GM19239 (cell line): ENCODE data around the gene FBXL19.
"Not testable (repeated sequence)": the region's sequence is repeated elsewhere in the genome, so short reads cannot be mapped to it uniquely, and the experiment has no call there.

Experiments used
- DNase-seq: peaks from one replicate; pipeline ENCODE4 v3.0.0; 2011; ENCODE audit warnings: low spot score; ENCODE audit not compliant: insufficient read length
- FAIRE-seq: peaks from 2 replicates; lab custom pipeline; 2011; peaks lifted over from hg19 to GRCh38; lab: Jason Lieb, UNC

Gene FBXL19

GRCh38 chr16:30923554-30924075, at the start of gene FBXL19:
FBXL19 (plus strand) TSS chr16:30923572; CDS start chr16:30925755, 2,183 bp downstream.
- FAIRE-seq: no peak
- DNase-seq: no peak

- no peak for DNase-seq
These were observed 49.0 kb upstream of the FBXL19 start for GRCh38 chr16:30874244-30874820.

GRCh38 chr16:30874821-30875717, 48.3 kb upstream of the FBXL19 start:
- peak; percentile 92 for FAIRE-seq
- peak; percentile 75 for DNase-seq

More at GRCh38 chr16:30874244-30874820, 49.0 kb upstream of the FBXL19 start:
- no peak for FAIRE-seq

- DNase-seq (no peak), FAIRE-seq (peak; percentile 87)
These were observed 47.2 kb upstream of the FBXL19 start for GRCh38 chr16:30875871-30876801.

GRCh38 chr16:30876867-30877266, 46.5 kb upstream of the FBXL19 start:
- FAIRE-seq (no peak), DNase-seq (no peak)

GRCh38 chr16:30882429-30883310, 40.7 kb upstream of the FBXL19 start:
- FAIRE-seq (no peak), DNase-seq (no peak)

- FAIRE-seq: no peak
- DNase-seq: no peak
These were observed 38.6 kb upstream of the FBXL19 start for GRCh38 chr16:30884760-30885159.

GRCh38 chr16:30885196-30885595, 38.2 kb upstream of the FBXL19 start:
- DNase-seq (no peak), FAIRE-seq (no peak)

- DNase-seq (no peak), FAIRE-seq (no peak)
These were observed 37.2 kb upstream of the FBXL19 start for GRCh38 chr16:30886145-30886544.

GRCh38 chr16:30887927-30888326, 35.4 kb upstream of the FBXL19 start:
- no peak for DNase-seq
- FAIRE-seq: no peak

- no peak for FAIRE-seq
- DNase-seq: no peak
These were observed 34.4 kb upstream of the FBXL19 start for GRCh38 chr16:30888856-30889499.

GRCh38 chr16:30889721-30890120, 33.7 kb upstream of the FBXL19 start:
- DNase-seq (no peak), FAIRE-seq (no peak)

GRCh38 chr16:30891043-30891823, 32.1 kb upstream of the FBXL19 start:
- DNase-seq, FAIRE-seq: not testable (repeated sequence)

GRCh38 chr16:30892670-30893416, 30.5 kb upstream of the FBXL19 start:
- FAIRE-seq: peak; percentile 44
- no peak for DNase-seq

GRCh38 chr16:30893417-30893743, 30.0 kb upstream of the FBXL19 start:
- DNase-seq: no peak
- FAIRE-seq: no peak

GRCh38 chr16:30893744-30894539, 29.4 kb upstream of the FBXL19 start, which contains the start of gene BCL7C:
BCL7C (minus strand) TSS chr16:30894077; CDS start chr16:30893944, 133 bp downstream.
- DNase-seq (peak; percentile 90), FAIRE-seq (peak; percentile 35)
